MM.1S (cell line): ENCODE data around the gene PLXNA2.

Experiments used
- DNase-seq: peaks from one replicate; pipeline ENCODE4 v3.0.0-alpha.2; 2015
- H2AFZ ChIP-seq: fragments of 300-600 bp; sonication (generic); 2 replicates; pipeline ENCODE4 v1.6.0; 2016; ENCODE audit warnings: antibody characterized with exemption, low read length
- H3F3A ChIP-seq: fragments of 300-600 bp; sonication (generic); 2 replicates; pipeline ENCODE4 v1.6.1; 2016; ENCODE audit warnings: mild to moderate bottlenecking, antibody characterized with exemption, low read length, moderate library complexity, mixed read lengths; ENCODE audit not compliant: insufficient read depth
- H3K27ac ChIP-seq: fragments of 300-600 bp; sonication (generic); 2 replicates; pipeline ENCODE4 v1.5.1; 2016; ENCODE audit warnings: mild to moderate bottlenecking, low read length
- H3K27me3 ChIP-seq: fragments of 300-600 bp; sonication (generic); replicated peaks from 2 replicates; pipeline ENCODE4 v1.6.0; 2016; ENCODE audit warnings: low read length; ENCODE audit not compliant: insufficient read depth
- H3K36me3 ChIP-seq: fragments of 300-600 bp; sonication (generic); replicated peaks from 2 replicates; pipeline ENCODE4 v1.6.1; 2016; ENCODE audit warnings: mild to moderate bottlenecking, low read length, mixed read lengths; ENCODE audit not compliant: insufficient read depth
- H3K4me1 ChIP-seq: fragments of 300-600 bp; sonication (generic); 2 replicates; pipeline ENCODE4 v1.6.1; 2016; ENCODE audit warnings: low read length, mixed read lengths
- H3K4me2 ChIP-seq: fragments of 300-600 bp; sonication (generic); 2 replicates; pipeline ENCODE4 v1.6.0; 2016; ENCODE audit warnings: low read depth, low read length
- H3K4me3 ChIP-seq: fragments of 300-600 bp; sonication (generic); 2 replicates; pipeline ENCODE4 v1.5.1; 2016; ENCODE audit warnings: low read length, mixed read lengths
- H3K79me2 ChIP-seq: fragments of 300-600 bp; sonication (generic); 2 replicates; pipeline ENCODE4 v1.6.1; 2016; ENCODE audit warnings: mixed run types, low read length, mixed read lengths
- H3K9ac ChIP-seq: fragments of 300-600 bp; sonication (generic); 2 replicates; pipeline ENCODE4 v1.6.1; 2016; ENCODE audit warnings: low read length, mixed read lengths
- H3K9me2 ChIP-seq: fragments of 300-600 bp; sonication (generic); replicated peaks from 2 replicates; pipeline ENCODE4 v1.6.1; 2016; ENCODE audit warnings: mild to moderate bottlenecking, low read length, mixed read lengths; ENCODE audit not compliant: insufficient read depth
- H3K9me3 ChIP-seq: fragments of 300-600 bp; sonication (generic); replicated peaks from 2 replicates; pipeline ENCODE4 v1.6.1; 2016; ENCODE audit warnings: mild to moderate bottlenecking, low read length, mixed read lengths; ENCODE audit not compliant: insufficient read depth
- H4K20me1 ChIP-seq: fragments of 300-600 bp; sonication (generic); 2 replicates; pipeline ENCODE4 v1.6.1; 2016; ENCODE audit warnings: mild to moderate bottlenecking, low read length, moderate library complexity, mixed read lengths; ENCODE audit not compliant: insufficient read depth
- CTCF ChIP-seq: fragments of 300-600 bp; sonication (generic); IDR thresholded peaks from 2 replicates; pipeline ENCODE4 v1.5.1; 2016; ENCODE audit warnings: antibody characterized with exemption, low read length, mixed read lengths
- EZH2 ChIP-seq: fragments of 300-600 bp; sonication (generic); optimal IDR thresholded peaks from 2 replicates; pipeline ENCODE3; 2017; ENCODE audit warnings: low read depth, mild to moderate bottlenecking, antibody characterized with exemption, low read length, mixed read lengths
- EZH2phosphoT487 ChIP-seq: fragments of 300-600 bp; sonication (generic); IDR thresholded peaks from 2 replicates; pipeline ENCODE4 v1.6.1; 2018; ENCODE audit warnings: antibody characterized with exemption, low read length

PLXNA2 gene

GRCh38 chr1:208115924-208116640 lies 128.1 kb downstream of the PLXNA2 start:
- H3K79me2 ChIP-seq, result no peaks in the 10 kb centered on the region
- TF ChIP-seq CTCF (no peak), EZH2 (no peak), EZH2phosphoT487 (no peak)
- H2AFZ ChIP-seq, result no peak overlapping the region
- no peak overlapping the region for H3K27ac ChIP-seq
- no peaks in the 10 kb centered on the region for H3K9me3 ChIP-seq
- no peaks in the 10 kb centered on the region for H3K27me3 ChIP-seq
- no peak overlapping the region for H3K4me3 ChIP-seq
- no peaks in the 10 kb centered on the region for H3F3A ChIP-seq
- no peaks in the 10 kb centered on the region for H3K36me3 ChIP-seq
- H3K9me2 ChIP-seq, result no peaks in the 10 kb centered on the region
- no peaks in the 10 kb centered on the region for H4K20me1 ChIP-seq
- no peak overlapping the region for H3K9ac ChIP-seq
- no peaks in the 10 kb centered on the region for H3K4me1 ChIP-seq
- no peak overlapping the region for H3K4me2 ChIP-seq
- no peak for DNase-seq

- Histone ChIP-seq H3K4me2 (no peak overlapping the region), H3K36me3 (no peaks in the 10 kb centered on the region), H3F3A (no peaks in the 10 kb centered on the region), H3K27ac (no peak overlapping the region), H2AFZ (no peak overlapping the region), H3K4me1 (no peaks in the 10 kb centered on the region), H3K9me2 (no peaks in the 10 kb centered on the region), H3K9ac (no peak overlapping the region), H4K20me1 (no peaks in the 10 kb centered on the region), H3K4me3 (no peak overlapping the region), H3K9me3 (no peaks in the 10 kb centered on the region), H3K27me3 (no peaks in the 10 kb centered on the region), H3K79me2 (no peaks in the 10 kb centered on the region)
- TF ChIP-seq EZH2phosphoT487 (no peak), EZH2 (no peak), CTCF (no peak)
- no peak for DNase-seq
Measured at GRCh38 chr1:208113011-208113410, 131.2 kb downstream of the PLXNA2 start.

- Histone ChIP-seq H3K36me3 (no peaks in the 10 kb centered on the region), H3K9me2 (no peaks in the 10 kb centered on the region), H3K9me3 (no peaks in the 10 kb centered on the region), H2AFZ (no peak overlapping the region), H3K27ac (no peak overlapping the region), H3K4me1 (no peaks in the 10 kb centered on the region), H3K79me2 (no peaks in the 10 kb centered on the region), H3K4me3 (no peak overlapping the region), H4K20me1 (no peaks in the 10 kb centered on the region), H3K9ac (no peak overlapping the region), H3F3A (no peaks in the 10 kb centered on the region), H3K4me2 (no peak overlapping the region), H3K27me3 (no peaks in the 10 kb centered on the region)
- TF ChIP-seq EZH2phosphoT487, result no peak
- no peak for TF ChIP-seq CTCF
- DNase-seq, result no peak
Measured at GRCh38 chr1:208112401-208112800, 131.8 kb downstream of the PLXNA2 start.
